Karpas-422 (cell line): Measurements from ENCODE around the gene IRX5. TPM values are rescaled to one million over a fixed set of nuclear protein-coding genes. Genes with fewer than 3 reads are reported as not detected.

Source experiments
- DNase-seq: peaks from one replicate; pipeline ENCODE4 v3.0.0-alpha.2; 2015
- H2AFZ ChIP-seq: fragments of 200-600 bp; sonication (generic); 2 replicates; pipeline ENCODE4 v1.6.1; 2014; ENCODE audit warnings: antibody characterized with exemption, low read length, mixed read lengths
- H3K27ac ChIP-seq: fragments of 200-600 bp; sonication (generic); 2 replicates; pipeline ENCODE4 v1.5.1; 2014; ENCODE audit warnings: mild to moderate bottlenecking, low read length, moderate library complexity
- H3K27me3 ChIP-seq: fragments of 200-600 bp; sonication (generic); 2 replicates; pipeline ENCODE4 v1.6.1; 2014; ENCODE audit warnings: low read length, mixed read lengths
- H3K36me3 ChIP-seq: fragments of 200-600 bp; sonication (generic); 2 replicates; pipeline ENCODE4 v1.6.1; 2014; ENCODE audit warnings: low read length, mixed read lengths; ENCODE audit not compliant: insufficient read depth
- H3K4me1 ChIP-seq: fragments of 200-600 bp; sonication (generic); 2 replicates; pipeline ENCODE4 v1.6.1; 2014; ENCODE audit warnings: mild to moderate bottlenecking, low read length, mixed read lengths
- H3K4me2 ChIP-seq: fragments of 200-600 bp; sonication (generic); 2 replicates; pipeline ENCODE4 v1.6.1; 2014; ENCODE audit warnings: low read length, low read depth, mild to moderate bottlenecking; ENCODE audit not compliant: poor library complexity, severe bottlenecking
- H3K4me3 ChIP-seq: fragments of 200-600 bp; sonication (generic); 2 replicates; pipeline ENCODE4 v1.5.1; 2014; ENCODE audit warnings: mild to moderate bottlenecking, antibody characterized with exemption, low read length, mixed read lengths
- H3K79me2 ChIP-seq: fragments of 200-600 bp; sonication (generic); 2 replicates; pipeline ENCODE4 v1.6.1; 2014; ENCODE audit warnings: mild to moderate bottlenecking, low read length, mixed read lengths
- H3K9ac ChIP-seq: fragments of 200-600 bp; sonication (generic); 2 replicates; pipeline ENCODE4 v1.6.0; 2014; ENCODE audit warnings: low read length
- H3K9me2 ChIP-seq: fragments of 200-600 bp; sonication (generic), shearing (Covaris generic); replicated peaks from 2 replicates; pipeline ENCODE4 v1.6.0; 2014; ENCODE audit warnings: mild to moderate bottlenecking, low read length, moderate library complexity; ENCODE audit not compliant: insufficient read depth
- H3K9me3 ChIP-seq: fragments of 300-700, 200-600 bp; sonication (generic); 2 replicates; pipeline ENCODE4 v1.6.1; 2014; ENCODE audit warnings: low read length, mixed read lengths
- H4K20me1 ChIP-seq: fragments of 200-600 bp; sonication (generic); 2 replicates; pipeline ENCODE4 v1.6.1; 2014; ENCODE audit warnings: mild to moderate bottlenecking, antibody characterized with exemption, low read length, low read depth; ENCODE audit not compliant: insufficient read depth
- total RNA-seq: library from RNA; depleted of rRNA; stranded (reverse); fragments of >200 nt; shearing (Covaris generic); gene quantifications from 2 replicates; pipeline ENCODE4 v1.2.3, GENCODE V29; 2014; ENCODE audit warnings: low replicate concordance; rRNA removed

IRX5 gene
- total RNA-seq: 0.83 TPM in 1 of 2 replicates, not detected in the other

GRCh38 chr16:54930005-54930868, at the start of gene IRX5:
Gene IRX5, plus strand, starts transcription at chr16:54930865. Its CDS starts 334 bp downstream, at chr16:54931199.
- peak; percentile 93 for DNase-seq
- peak within 1 kb of the TSS; percentile 61 for H3K4me2 ChIP-seq
- H3K27me3 ChIP-seq: no peaks in the 10 kb centered on the region

GRCh38 chr16:54882556-54882955, 48.1 kb upstream of the IRX5 start:
- no peaks in the 10 kb centered on the region for H3K79me2 ChIP-seq
- H3K36me3 ChIP-seq: no peaks in the 10 kb centered on the region
- H3K9me3 ChIP-seq: no peaks in the 10 kb centered on the region
- no peak overlapping the region for H3K4me3 ChIP-seq
- DNase-seq: no peak
- H4K20me1 ChIP-seq: no peaks in the 10 kb centered on the region
- no peaks in the 10 kb centered on the region for H3K27me3 ChIP-seq
- no peaks in the 10 kb centered on the region for H3K9me2 ChIP-seq
- H2AFZ ChIP-seq: no peak overlapping the region
- H3K27ac ChIP-seq: no peak overlapping the region
- H3K4me2 ChIP-seq: no peak overlapping the region
- no peak overlapping the region for H3K9ac ChIP-seq
- no peaks in the 10 kb centered on the region for H3K4me1 ChIP-seq

More at GRCh38 chr16:54930005-54930868, at the start of gene IRX5:
- Histone ChIP-seq H3K79me2 (peaks cover 15% of the 10 kb centered on the region; the same call in 1 of the 2 replicates), H4K20me1 (peaks cover 11% of the 10 kb centered on the region; the same call in 1 of the 2 replicates), H3K9me3 (no peaks in the 10 kb centered on the region), H3K36me3 (no peaks in the 10 kb centered on the region), H3K27ac (peak within 1 kb of the TSS; percentile 60), H3K4me1 (peaks cover 29% of the 10 kb centered on the region), H3K9me2 (no peaks in the 10 kb centered on the region), H2AFZ (peak within 1 kb of the TSS; percentile 13; the same call in 1 of the 2 replicates), H3K4me3 (peak within 1 kb of the TSS; percentile 79), H3K9ac (peak within 1 kb of the TSS; percentile 74)

- Histone ChIP-seq H3K27me3 (no peaks in the 10 kb centered on the region), H3K4me2 (no peak overlapping the region), H3K79me2 (no peaks in the 10 kb centered on the region), H2AFZ (no peak overlapping the region), H3K9ac (no peak overlapping the region), H3K36me3 (no peaks in the 10 kb centered on the region), H4K20me1 (no peaks in the 10 kb centered on the region), H3K4me3 (no peak overlapping the region), H3K4me1 (no peaks in the 10 kb centered on the region), H3K27ac (no peak overlapping the region), H3K9me2 (no peaks in the 10 kb centered on the region), H3K9me3 (no peaks in the 10 kb centered on the region)
- DNase-seq: no peak
Measured at GRCh38 chr16:54883358-54883757, 47.3 kb upstream of the IRX5 start.

GRCh38 chr16:54886078-54886477, 44.6 kb upstream of the IRX5 start:
- H3K9me2 ChIP-seq: no peaks in the 10 kb centered on the region
- H3K4me2 ChIP-seq: no peak overlapping the region
- H3K4me1 ChIP-seq: no peaks in the 10 kb centered on the region
- no peak overlapping the region for H3K27ac ChIP-seq
- H3K4me3 ChIP-seq: no peak overlapping the region
- H4K20me1 ChIP-seq: no peaks in the 10 kb centered on the region
- no peaks in the 10 kb centered on the region for H3K36me3 ChIP-seq
- no peak overlapping the region for H2AFZ ChIP-seq
- H3K27me3 ChIP-seq: no peaks in the 10 kb centered on the region
- no peaks in the 10 kb centered on the region for H3K9me3 ChIP-seq
- H3K79me2 ChIP-seq: no peaks in the 10 kb centered on the region
- no peak for DNase-seq
- H3K9ac ChIP-seq: no peak overlapping the region

GRCh38 chr16:54890381-54890780, 40.3 kb upstream of the IRX5 start:
- Histone ChIP-seq H3K9ac (no peak overlapping the region), H3K9me2 (no peaks in the 10 kb centered on the region), H3K4me2 (no peak overlapping the region), H4K20me1 (no peaks in the 10 kb centered on the region), H2AFZ (no peak overlapping the region), H3K27ac (no peak overlapping the region), H3K79me2 (no peaks in the 10 kb centered on the region), H3K27me3 (no peaks in the 10 kb centered on the region), H3K9me3 (no peaks in the 10 kb centered on the region), H3K4me1 (no peaks in the 10 kb centered on the region), H3K36me3 (no peaks in the 10 kb centered on the region), H3K4me3 (no peak overlapping the region)
- no peak for DNase-seq

GRCh38 chr16:54891346-54891745, 39.3 kb upstream of the IRX5 start:
- Histone ChIP-seq H3K4me1 (no peaks in the 10 kb centered on the region), H3K27me3 (no peaks in the 10 kb centered on the region), H3K9me2 (no peaks in the 10 kb centered on the region), H3K9me3 (no peaks in the 10 kb centered on the region), H3K9ac (no peak overlapping the region), H3K4me3 (no peak overlapping the region), H3K27ac (no peak overlapping the region), H3K79me2 (no peaks in the 10 kb centered on the region), H3K4me2 (no peak overlapping the region), H2AFZ (no peak overlapping the region), H3K36me3 (no peaks in the 10 kb centered on the region), H4K20me1 (no peaks in the 10 kb centered on the region)
- no peak for DNase-seq

- Histone ChIP-seq H3K9me3 (no peaks in the 10 kb centered on the region), H3K4me2 (no peak overlapping the region), H4K20me1 (no peaks in the 10 kb centered on the region), H3K9ac (no peak overlapping the region), H3K27me3 (no peaks in the 10 kb centered on the region), H3K79me2 (no peaks in the 10 kb centered on the region), H3K4me1 (no peaks in the 10 kb centered on the region), H3K4me3 (no peak overlapping the region), H3K27ac (no peak overlapping the region), H3K9me2 (no peaks in the 10 kb centered on the region), H2AFZ (no peak overlapping the region), H3K36me3 (no peaks in the 10 kb centered on the region)
- no peak for DNase-seq
Measured at GRCh38 chr16:54892981-54893380, 37.7 kb upstream of the IRX5 start.

- Histone ChIP-seq H3K27me3 (no peaks in the 10 kb centered on the region; the same call in 1 of the 2 replicates), H3K27ac (no peak overlapping the region), H3K4me3 (no peak overlapping the region), H3K36me3 (no peaks in the 10 kb centered on the region), H3K9me3 (peaks cover 4% of the 10 kb centered on the region; the same call in 1 of the 2 replicates), H3K9me2 (no peaks in the 10 kb centered on the region), H3K79me2 (no peaks in the 10 kb centered on the region), H3K4me1 (no peaks in the 10 kb centered on the region), H3K9ac (no peak overlapping the region), H2AFZ (no peak overlapping the region), H3K4me2 (no peak overlapping the region), H4K20me1 (no peaks in the 10 kb centered on the region)
- no peak for DNase-seq
Measured at GRCh38 chr16:54897930-54898329, 32.7 kb upstream of the IRX5 start.
